Mammary epithelial cell (primary cell): Measurements from ENCODE around the gene LRP10.

Experiments used
- EZH2 ChIP-seq: IDR thresholded peaks from 2 replicates; pipeline ENCODE4 v1.6.1; 2012; ENCODE audit warnings: low read length, inconsistent platforms, borderline replicate concordance
- TF ChIP-seq, protein P1 (sequence below), 2 donors: IDR thresholded peaks in 1 of 2; conservative IDR thresholded peaks in 1 of 2; 2 replicates each; pipeline ENCODE4 v1.5.1; 2011 to 2012; ENCODE audit warnings: inconsistent platforms in 2 of 2, low read length in 2 of 2, mild to moderate bottlenecking in 2 of 2, control low read depth in 1 of 2, low read depth in 1 of 2; ENCODE audit not compliant: insufficient read depth in 1 of 2; ENCODE audit errors: extremely low read depth in 1 of 2

DNA sequence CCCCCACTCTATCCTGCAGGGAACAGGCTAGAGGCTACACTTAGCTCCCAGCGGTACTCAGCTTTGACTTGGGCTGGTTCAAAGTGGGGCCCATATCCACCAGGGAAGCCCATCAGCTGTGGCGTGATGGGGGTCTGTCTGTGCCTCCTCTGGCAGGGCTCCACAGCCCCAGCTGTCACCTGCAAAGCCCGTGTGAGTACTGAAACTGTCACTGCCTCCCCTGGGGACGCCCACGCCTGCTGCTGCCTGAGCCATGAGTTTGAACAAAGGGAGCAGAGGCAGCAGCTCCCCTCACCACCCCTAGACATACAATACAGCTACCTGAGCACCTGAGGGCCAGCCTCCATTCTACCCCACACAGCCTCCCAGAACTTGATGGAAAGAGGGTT is 16.4 kb downstream of the LRP10 start:
- TF ChIP-seq, protein P1, sequence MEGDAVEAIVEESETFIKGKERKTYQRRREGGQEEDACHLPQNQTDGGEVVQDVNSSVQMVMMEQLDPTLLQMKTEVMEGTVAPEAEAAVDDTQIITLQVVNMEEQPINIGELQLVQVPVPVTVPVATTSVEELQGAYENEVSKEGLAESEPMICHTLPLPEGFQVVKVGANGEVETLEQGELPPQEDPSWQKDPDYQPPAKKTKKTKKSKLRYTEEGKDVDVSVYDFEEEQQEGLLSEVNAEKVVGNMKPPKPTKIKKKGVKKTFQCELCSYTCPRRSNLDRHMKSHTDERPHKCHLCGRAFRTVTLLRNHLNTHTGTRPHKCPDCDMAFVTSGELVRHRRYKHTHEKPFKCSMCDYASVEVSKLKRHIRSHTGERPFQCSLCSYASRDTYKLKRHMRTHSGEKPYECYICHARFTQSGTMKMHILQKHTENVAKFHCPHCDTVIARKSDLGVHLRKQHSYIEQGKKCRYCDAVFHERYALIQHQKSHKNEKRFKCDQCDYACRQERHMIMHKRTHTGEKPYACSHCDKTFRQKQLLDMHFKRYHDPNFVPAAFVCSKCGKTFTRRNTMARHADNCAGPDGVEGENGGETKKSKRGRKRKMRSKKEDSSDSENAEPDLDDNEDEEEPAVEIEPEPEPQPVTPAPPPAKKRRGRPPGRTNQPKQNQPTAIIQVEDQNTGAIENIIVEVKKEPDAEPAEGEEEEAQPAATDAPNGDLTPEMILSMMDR (conservative IDR thresholded peaks at IDR 0.05 in 1 of 2, IDR thresholded peaks at IDR 0.05 in 1 of 2; ENCODE audit: extremely low read depth in 1 of 2, insufficient read depth in 1 of 2, low read depth in 1 of 2, low read length in 2 of 2): no peak
- no peak for TF ChIP-seq EZH2
